ENCODE measurements around the gene IGF1R.
A peak's percentile ranks its signal among the peaks of the same experiment; 100 is the strongest.

DNA sequence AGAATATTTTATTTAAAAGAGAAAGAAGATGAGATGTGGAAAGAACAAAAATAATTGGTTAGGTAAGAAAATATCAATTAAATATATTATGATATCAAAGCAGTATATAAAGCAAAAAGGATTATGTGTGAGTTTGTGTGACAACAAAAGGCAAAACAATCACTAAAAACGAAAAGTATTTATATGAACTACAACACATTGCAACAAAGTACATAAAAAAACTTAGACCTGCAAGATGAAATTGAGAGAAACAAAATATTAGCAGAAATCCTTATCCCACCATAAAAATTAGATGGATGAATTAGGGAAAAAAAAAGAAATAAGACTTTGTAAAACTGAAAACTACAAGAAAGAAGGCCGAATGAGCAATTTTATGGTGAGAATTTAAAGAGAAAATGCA is 27.3 kb upstream of the IGF1R start:
- TF ChIP-seq POLR2A (IDR thresholded peaks at IDR 0.05) (no peak), EP300 (IDR thresholded peaks at IDR 0.05) (no peak), POLR2AphosphoS5 (IDR thresholded peaks at IDR 0.05) (peak in 1 of 4 donors; percentile 21)
- TF ChIP-seq, protein P1, sequence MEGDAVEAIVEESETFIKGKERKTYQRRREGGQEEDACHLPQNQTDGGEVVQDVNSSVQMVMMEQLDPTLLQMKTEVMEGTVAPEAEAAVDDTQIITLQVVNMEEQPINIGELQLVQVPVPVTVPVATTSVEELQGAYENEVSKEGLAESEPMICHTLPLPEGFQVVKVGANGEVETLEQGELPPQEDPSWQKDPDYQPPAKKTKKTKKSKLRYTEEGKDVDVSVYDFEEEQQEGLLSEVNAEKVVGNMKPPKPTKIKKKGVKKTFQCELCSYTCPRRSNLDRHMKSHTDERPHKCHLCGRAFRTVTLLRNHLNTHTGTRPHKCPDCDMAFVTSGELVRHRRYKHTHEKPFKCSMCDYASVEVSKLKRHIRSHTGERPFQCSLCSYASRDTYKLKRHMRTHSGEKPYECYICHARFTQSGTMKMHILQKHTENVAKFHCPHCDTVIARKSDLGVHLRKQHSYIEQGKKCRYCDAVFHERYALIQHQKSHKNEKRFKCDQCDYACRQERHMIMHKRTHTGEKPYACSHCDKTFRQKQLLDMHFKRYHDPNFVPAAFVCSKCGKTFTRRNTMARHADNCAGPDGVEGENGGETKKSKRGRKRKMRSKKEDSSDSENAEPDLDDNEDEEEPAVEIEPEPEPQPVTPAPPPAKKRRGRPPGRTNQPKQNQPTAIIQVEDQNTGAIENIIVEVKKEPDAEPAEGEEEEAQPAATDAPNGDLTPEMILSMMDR (IDR thresholded peaks at IDR 0.05) = no peak
